HG03469 (cell line): ENCODE data around the gene CENPX.

Experiments
- ATAC-seq: cut with Tn5 transposase; IDR thresholded peaks from one replicate; pipeline ENCODE4 v1.9.1; 2021; ENCODE audit warnings: mild to moderate bottlenecking, moderate library complexity, moderate number of reproducible peaks; ENCODE audit not compliant: unreplicated experiment

Gene CENPX

DNA sequence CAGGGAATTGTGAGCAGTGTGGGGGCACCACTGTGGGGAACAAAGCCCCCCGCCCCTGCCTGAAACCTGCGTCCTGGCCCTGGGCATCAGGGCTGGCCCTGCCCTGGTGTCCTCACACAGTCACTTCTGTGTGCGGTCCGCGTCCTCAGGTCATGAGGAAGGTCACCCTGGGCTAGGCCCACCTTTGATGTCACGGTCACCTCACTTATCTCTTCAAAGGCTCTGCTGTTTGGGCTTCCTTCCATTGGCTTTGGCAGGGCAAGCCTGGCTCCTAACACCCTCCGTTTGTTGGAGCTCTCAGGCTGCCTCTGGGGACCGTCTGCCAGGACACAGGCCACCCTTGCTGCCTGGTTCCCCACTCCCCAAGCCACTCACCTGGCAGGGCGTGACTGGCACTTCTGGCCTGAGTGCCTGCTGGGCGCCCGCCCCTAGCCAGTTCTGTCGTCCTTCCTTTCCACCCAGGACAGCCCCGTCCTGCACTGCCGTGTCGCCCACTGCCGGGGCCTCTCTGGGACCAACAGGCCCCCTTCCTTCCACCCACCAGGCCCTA, 8.8 kb downstream of the CENPX start:
- ATAC-seq, result no peak

DNA sequence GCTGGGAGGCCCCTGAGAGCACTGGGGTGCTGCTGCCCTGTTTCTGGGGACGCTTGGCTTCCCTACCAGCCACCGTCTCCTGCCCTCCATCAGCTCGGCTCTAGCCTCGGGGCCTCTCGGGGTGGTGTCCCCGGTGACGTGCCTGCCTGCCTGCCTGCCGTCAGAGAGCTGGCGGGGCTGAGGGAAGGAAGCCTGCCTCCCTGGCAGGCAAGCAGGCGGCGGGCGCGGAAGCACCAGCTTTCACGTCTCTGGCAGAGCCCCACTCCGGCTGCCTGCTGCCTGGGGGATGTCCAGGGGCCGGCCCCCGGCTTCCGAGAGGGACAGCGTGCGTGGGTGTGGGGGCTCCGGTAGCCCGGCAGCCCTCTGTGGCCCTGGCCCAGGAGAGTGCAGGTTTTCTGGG, 9.3 kb downstream of the CENPX start:
- ATAC-seq, result no peak

DNA sequence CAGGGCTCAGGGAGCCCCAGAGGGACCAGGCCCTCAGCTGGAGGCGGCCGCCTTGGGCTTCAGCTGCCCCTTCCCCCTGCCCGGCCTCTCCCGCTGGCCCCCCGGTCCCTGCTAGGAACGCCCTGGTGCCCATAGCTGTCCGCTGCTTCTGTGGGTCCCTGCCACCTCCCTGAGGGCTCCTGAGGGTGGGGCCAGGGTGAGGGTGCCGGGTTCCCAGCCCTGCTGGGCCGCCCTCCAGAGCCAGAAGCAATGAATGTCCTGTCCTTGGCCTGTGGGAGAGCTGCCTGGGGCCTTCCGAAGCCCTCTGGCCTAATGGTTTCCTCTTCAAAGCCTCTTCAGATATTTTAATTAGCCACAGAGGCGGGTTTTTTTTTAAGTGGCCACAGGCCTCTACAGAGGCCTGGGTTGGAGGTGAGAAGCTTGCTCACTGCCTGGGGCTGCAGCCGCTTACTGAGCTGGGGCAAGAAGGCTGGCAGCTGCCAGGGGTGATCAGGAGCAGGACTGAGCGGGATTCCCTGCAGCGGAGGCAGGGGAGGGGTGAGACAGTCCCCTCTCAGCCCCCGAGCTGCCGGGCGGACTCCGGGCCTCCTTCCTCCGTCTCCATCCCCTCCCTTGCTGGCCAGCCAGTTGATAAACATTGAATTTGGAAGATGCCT, 9.9 kb downstream of the CENPX start:
- no peak for ATAC-seq

GRCh38 chr17:82012261-82012639, 10.4 kb downstream of the CENPX start:
- no peak for ATAC-seq

DNA sequence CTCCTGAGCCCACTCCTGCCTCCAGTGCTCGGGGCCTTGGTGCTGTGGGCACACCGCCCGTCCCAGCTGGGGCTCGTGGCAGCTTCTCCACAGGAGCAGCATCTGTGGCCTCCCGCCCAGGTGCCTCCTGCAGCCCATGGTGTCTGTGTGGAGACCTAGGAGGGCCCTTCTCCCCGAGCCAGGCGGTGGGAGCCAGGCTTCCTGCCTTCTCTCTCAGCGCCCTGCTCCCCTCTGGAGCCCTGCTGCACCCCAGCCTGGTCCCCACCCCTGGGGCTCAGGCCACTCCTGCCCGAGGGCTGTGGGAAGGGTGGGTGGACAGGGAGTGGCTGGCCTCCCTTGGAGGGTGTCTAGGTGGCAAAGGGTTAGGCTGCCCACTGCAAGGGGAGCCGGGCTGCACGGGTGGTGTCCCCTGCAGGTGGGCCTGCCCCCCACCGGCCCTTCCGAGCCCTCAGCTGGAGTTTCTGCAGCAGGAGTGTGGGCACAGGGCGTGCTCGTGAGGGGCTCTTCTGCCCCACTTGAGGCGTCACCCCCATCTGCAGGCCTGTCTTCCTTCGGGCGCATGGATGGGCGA, 11.0 kb downstream of the CENPX start:
- ATAC-seq, result no peak

DNA sequence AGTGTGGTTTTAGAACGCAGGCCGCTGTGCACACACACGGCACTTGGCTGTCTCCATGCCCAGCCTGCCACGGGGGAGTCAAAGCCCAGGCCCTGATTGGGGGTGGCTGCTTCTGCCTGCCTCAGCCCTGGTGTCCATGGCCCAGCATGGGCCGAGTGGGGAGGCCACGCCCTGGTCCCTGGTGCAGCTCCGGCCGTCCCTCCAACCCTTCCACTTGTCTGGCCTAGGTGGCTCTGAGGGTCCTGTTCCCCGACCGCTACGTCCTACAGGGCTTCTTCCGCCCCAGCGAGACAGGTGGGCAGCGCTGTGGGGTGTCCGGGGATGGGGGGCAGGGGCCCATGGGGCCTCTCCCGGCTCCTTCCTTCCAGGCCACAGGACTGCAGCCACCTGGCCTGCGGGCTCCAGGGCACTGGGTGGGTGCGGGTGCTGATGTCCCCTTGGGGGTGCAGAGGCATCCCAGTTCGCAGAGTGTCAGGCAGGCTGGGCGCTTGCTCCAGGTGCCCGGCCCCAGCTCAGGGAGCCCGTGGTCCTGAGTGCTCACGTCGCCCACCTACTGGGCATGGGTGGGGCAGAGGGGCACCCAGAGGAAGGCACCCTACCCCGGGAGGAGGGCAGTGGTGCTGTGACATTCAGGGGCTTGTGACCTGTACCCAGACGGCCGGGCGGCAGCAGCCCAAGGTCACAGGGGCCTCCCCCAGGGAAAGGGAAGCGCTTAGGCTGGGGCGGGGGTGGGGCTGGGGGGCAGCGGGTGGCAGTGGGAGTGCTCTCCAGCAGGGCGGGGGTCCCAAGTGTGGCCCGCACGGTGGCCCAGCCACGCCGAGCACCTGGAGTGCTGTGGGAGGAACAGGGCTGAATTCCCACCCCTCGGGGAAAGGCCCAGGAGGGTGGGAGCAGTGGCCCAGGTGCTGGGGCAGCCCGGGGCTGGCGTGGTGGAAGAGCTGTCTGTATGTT, 11.8 kb downstream of the CENPX start:
- ATAC-seq, result no peak

DNA sequence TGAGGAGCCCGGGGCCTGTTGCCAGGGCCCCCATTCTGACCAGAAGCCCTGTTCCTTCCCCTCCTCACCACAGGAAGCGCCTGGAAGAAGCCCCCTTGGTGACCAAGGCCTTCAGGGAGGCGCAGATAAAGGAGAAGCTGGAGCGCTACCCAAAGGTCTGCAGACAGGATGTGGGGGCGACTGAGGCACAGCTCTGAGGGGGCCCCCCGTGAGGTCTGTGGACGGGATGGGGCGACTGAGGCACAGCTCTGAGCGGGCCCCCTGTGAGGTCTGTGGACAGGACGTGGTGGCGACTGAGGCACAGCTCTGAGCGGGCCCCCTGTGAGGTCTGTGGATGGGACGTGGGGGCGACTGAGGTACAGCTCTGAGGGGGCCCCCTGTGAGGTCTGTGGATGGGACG, 13.3 kb downstream of the CENPX start:
- ATAC-seq, result no peak

DNA sequence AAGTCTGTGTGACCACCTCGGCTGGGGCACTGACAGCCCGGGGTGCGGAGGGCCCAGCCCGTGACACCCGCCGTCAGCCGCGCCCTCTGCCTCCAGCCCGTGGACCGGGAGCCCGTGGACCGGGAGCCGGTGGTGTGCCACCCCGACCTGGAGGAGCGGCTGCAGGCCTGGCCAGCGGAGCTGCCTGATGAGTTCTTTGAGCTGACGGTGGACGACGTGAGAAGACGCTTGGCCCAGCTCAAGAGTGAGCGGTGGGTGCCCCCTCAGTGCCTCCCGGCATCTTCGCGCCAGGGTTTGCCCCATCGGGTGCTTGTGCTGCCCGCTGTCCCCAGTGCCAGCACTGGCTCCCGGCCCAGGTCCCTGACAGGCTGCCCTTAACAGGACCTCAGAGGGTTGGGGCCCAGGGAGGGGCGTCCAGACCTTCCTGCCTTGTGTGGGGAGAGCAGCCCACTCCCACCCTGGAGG, 13.7 kb downstream of the CENPX start:
- no peak for ATAC-seq

DNA sequence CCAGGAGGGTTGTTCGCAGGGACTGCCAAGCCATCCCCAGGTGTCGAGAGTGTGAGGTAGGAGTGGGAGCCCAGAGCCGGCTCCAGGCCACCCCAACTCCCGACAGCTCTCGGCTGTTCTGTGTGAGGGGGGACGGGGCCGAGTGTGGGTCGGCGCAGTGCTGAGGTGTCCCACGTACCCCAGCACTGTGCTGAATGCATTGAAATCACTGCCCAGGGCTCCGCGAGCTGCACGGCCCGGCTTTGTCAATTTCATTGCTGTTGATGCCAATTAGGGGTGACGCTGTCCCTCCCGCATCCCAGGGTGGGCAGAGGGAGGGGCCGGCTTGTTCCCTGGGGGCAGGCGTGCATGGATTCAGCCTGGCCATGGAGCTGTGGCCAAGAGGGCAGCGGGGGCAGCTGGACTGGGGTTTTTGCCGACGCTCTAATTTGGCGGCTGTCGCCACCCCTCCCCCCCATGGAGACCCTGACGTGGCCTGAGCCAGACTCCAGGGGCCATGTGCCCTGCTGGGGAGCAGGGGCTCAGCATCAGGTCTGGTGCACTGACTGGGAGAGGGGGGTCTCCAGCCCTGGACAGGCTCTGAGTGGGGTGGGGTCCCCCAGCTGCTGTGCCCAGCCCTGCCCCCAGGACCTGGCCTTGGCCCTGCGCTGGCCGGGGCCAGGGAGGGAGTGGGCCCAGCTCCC, 14.3 kb downstream of the CENPX start:
- ATAC-seq, result no peak

- no peak for ATAC-seq
Measured at GRCh38 chr17:82007495-82008257, 15.0 kb downstream of the CENPX start.

DNA sequence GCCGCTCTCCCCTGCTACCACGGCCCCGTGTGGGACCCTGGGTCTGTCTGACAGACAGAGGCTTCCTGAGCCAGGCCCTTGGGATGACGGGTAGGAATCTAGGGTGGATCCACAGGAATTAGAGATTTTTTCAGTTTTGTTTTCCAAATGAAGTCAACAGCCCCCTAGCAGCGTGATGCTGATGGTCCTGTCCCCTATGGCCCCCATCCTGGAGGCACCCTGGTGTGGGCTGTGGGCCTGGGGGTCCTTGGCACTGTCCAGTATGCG, 15.5 kb downstream of the CENPX start:
- no peak for ATAC-seq

DNA sequence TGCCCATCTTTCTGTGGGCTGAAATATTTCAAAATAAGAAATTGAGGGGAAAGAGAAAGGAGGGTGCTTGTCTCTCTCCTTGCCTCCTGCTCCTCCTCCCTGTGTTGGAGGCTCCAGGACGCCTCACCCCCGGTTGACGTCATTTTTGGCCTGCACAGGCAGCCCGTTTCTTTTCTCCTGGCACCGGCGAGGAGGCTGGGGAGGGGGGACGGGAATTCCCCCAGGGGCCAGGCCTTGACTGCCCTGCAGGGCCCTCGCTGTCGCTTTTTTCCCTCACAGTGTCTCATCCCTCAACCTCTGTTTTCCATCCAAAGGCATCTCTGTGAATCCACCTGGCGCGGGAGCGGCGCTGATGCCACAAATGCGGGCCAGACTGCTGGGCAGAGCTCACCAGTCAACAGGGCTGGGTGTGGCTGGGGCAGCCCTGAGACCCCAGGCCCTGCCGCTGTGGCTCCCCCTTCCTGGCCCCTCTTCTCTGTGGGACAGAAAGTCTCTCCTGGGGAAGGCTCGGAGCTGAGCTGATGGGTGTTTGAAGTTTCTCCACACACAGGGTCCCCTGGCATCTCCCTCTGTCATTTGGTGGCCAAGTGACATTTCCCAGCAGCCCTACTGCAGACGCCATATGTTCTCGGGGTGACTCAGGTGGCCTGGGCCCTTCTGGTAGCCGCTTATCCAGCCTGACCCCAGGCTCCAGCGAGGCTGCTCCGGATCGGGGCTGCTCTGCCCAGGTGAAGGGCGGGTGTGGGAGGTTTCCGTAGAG, 16.0 kb downstream of the CENPX start:
- ATAC-seq, result no peak

DNA sequence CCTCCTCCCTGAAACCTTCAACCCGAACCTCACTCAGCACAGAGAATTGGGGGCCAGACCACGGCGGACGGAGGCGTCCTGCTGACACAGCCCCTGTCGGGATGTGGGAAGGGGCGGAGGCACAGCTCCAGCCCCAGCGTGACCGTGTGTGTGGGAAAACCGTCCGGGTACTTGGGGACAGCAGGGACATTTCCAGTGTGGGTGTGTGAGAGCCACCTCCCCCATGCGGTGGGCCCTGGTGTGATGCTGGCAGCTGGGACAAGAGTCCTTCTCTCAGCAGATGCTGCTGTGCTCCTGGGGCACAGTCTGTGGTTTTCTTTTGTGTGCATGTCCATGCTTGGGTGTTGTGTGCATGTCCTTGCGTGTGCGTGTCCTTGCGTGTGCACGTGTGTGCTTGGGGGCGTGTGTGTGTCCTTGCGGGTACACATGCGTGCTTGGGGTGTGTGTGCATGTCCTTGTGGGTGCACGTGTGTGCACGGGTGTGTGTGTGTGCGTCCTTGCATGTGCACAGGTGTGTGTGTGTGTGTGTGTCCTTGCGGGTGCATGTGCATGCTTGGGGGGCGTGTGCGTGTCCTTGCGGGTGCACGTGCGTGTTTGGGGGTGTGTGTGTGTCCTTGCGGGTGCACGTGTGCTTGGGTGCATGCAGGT, 16.9 kb downstream of the CENPX start:
- ATAC-seq, result no peak

DNA sequence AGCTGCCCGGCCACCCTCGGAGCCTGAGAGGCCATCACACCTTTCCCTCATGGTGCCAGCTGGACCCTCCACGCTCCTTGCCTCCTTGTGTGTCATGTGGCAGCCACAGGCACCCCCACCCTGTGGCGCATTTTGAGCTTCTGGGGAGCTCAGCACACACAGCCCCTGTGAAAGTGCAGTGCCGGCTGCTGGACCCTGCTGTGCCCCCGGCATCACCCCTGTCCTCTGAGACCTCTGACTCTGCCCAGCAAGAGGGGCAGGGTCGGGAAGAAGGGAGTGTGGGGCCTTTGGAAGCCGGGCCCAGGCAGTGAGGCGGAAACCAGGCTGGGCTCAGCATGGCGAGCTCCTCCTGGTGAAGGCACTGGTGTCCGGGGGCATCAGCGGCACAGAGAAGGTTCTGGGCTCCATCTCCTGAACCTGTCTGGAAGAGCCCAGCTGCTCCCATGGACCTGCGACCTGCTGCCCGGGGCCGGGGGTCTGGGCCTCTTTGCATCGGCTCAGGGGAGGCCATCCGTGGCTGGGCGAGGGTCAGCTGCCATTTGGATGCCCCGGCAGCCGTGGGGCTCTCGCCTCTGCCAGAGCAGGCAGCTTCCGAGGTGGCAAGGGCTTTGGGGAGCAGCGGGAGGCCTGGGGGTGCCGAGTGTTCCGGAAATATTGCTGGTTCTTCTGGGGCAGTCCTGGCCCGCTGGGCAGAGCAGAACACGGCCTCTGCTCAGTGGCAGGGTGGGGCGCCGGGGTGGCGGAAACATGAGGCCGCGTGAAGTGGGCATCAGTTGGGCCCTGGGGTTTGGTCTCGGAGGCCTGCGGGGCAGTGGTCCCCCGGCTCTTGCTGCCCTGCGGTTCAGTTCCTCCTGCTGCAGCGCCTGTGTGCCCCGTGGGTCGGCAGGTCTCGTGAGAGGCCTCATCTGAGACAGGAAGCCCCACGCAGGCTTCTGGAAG, 17.9 kb downstream of the CENPX start:
- ATAC-seq, result no peak

DNA sequence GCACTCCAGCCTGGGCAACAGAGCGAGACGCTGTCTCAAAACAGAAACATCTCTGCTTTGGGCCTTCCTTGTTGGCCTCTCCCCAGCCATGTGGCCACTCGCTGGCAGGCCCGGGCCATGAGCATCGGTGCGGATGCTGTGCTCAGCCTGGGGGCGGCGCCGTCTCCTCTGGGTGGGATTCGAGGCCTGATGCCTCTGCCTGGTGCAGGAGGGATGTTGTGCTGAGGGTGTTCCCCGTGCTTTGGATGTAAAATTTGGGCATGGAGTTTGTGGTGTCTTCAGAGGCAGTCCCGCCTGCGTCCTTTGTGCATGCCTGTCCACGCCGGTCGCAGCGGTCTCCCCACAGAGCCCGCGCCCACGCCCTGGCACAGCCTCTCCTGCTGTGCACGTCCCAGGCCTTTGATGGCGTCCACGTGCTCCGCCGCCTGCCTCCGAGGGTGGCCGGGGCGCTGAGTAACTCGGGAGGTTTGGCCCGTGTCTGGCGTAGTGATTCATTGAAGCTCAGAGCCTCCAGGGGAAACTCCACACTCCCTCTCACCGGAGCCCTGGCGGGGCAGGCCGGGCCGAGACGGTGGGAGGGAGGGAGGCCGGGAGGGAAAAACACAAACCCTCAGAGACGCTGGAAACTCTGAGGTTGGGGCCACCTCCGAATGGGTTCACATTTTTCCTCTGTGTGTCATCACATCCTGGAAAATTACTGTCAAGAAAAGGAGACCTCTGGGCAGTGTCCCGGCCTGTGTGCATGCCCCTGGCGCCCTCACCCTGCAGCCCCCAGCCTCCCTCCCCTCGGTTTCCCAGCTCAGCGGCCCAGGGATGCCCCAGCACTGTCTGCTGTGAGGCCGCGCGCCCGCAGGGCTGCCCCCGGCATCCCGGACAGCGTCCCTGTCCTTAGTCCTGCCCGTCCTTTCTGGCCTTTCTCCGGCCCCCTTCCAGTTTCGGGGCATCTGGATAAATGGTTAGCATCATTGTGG, 19.0 kb downstream of the CENPX start:
- ATAC-seq, result no peak

DNA sequence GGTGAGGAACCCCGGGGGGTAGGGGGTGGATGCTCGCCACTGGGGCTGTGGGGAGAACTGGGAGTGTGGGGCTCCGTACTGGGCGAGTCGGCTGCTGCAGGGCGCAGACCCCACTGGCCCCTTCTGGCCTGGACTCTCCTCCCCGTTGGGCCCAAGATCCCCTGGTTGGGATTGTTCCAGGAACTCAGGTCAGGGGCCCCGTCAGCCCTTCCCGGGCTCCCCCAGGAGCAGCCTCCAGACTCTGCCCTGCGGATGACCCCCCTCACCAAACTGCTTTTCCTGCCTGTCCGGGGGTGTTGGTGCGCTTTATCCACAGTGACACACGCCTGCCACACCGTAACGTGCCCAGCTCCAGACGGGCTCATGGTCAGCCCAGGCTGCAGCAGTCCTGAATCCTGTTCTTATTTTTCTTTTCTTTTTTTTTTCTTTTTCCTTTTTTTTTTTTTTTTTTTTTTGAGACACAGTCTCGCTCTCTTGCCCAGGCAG, 21.1 kb downstream of the CENPX start:
- no peak for ATAC-seq
